GM23338 (cell line): ENCODE measurements around the gene APOBEC3A. TPM values are rescaled to one million over a fixed set of nuclear protein-coding genes. Genes with fewer than 3 reads are reported as not detected.

Experiments
- ATAC-seq: fragments of 200-7000 bp; cut with Tn5 transposase; 3 replicates; pipeline ENCODE4 v1.9.1; 2020
- DNase-seq: peaks from one replicate; pipeline ENCODE4 v3.0.0-alpha.2; 2015; ENCODE audit warnings: low spot score
- H2AFZ ChIP-seq: fragments of 200-600 bp; sonication (generic); 2 replicates; pipeline ENCODE4 v1.8.0; 2016; ENCODE audit warnings: antibody characterized with exemption, mild to moderate bottlenecking, moderate library complexity
- H3F3A ChIP-seq: fragments of 200-600 bp; sonication (generic); replicated peaks from 2 replicates; pipeline ENCODE4 v1.8.0; 2017; ENCODE audit warnings: antibody characterized with exemption, mixed run types, low read depth
- H3K27ac ChIP-seq: fragments of 200-600 bp; sonication (generic); 2 replicates; pipeline ENCODE4 v1.6.1; 2016; ENCODE audit warnings: low read depth
- H3K27me3 ChIP-seq: fragments of 200-600 bp; sonication (generic); 2 replicates; pipeline ENCODE4 v1.8.0; 2016; ENCODE audit warnings: mild to moderate bottlenecking, mixed run types, moderate library complexity; ENCODE audit not compliant: insufficient read depth
- H3K36me3 ChIP-seq: fragments of 200-600 bp; sonication (generic); 2 replicates; pipeline ENCODE4 v1.8.0; 2016; ENCODE audit warnings: mild to moderate bottlenecking; ENCODE audit not compliant: insufficient read depth
- H3K4me1 ChIP-seq: fragments of 200-600 bp; sonication (generic); 2 replicates; pipeline ENCODE4 v1.8.0; 2016; ENCODE audit warnings: mild to moderate bottlenecking, moderate library complexity; ENCODE audit not compliant: insufficient read depth
- H3K4me2 ChIP-seq: fragments of 200-600 bp; sonication (generic); 2 replicates; pipeline ENCODE4 v1.7.1; 2017; ENCODE audit warnings: mixed run types
- H3K4me3 ChIP-seq: fragments of 200-600 bp; sonication (generic); 2 replicates; pipeline ENCODE4 v1.6.1; 2016; ENCODE audit warnings: mixed run types
- H3K79me2 ChIP-seq: fragments of 200-600 bp; sonication (generic); replicated peaks from 2 replicates; pipeline ENCODE4 v1.8.0; 2017; ENCODE audit warnings: mild to moderate bottlenecking; ENCODE audit not compliant: insufficient read depth
- H3K9me2 ChIP-seq: fragments of 200-600 bp; sonication (generic); 2 replicates; pipeline ENCODE4 v1.8.0; 2017; ENCODE audit not compliant: insufficient read depth
- H4K20me1 ChIP-seq: fragments of 200-600 bp; sonication (generic); replicated peaks from 2 replicates; pipeline ENCODE4 v1.8.0; 2017; ENCODE audit warnings: mild to moderate bottlenecking; ENCODE audit not compliant: insufficient read depth
- H3K27ac Mint-ChIP-seq: 2 replicates; pipeline ENCODE4 v1.8.0; 2020; ENCODE audit warnings: inconsistent platforms, mild to moderate bottlenecking, moderate library complexity, mixed read lengths
- H3K27me3 Mint-ChIP-seq: 3 replicates; pipeline ENCODE4 v1.8.0; 2022; ENCODE audit warnings: low read depth, mild to moderate bottlenecking, moderate library complexity, mixed read lengths, inconsistent platforms; ENCODE audit not compliant: insufficient read depth, poor library complexity
- H3K36me3 Mint-ChIP-seq: 3 replicates; pipeline ENCODE4 v1.8.0; 2021; ENCODE audit warnings: low read depth, mild to moderate bottlenecking, inconsistent platforms, moderate library complexity, mixed read lengths
- H3K4me1 Mint-ChIP-seq: 3 replicates; pipeline ENCODE4 v1.8.0; 2020; ENCODE audit warnings: mild to moderate bottlenecking, inconsistent platforms, mixed read lengths
- H3K4me3 Mint-ChIP-seq: 3 replicates; pipeline ENCODE4 v1.8.0; 2021; ENCODE audit warnings: moderate library complexity, mild to moderate bottlenecking, inconsistent platforms, mixed read lengths
- H3K9me3 Mint-ChIP-seq: 3 replicates; pipeline ENCODE4 v1.8.0; 2020; ENCODE audit warnings: moderate library complexity, mild to moderate bottlenecking, inconsistent platforms, mixed read lengths
- CREB1 ChIP-seq: fragments of 250-450 bp; sonication (Bioruptor Pico); IDR thresholded peaks from 2 replicates; pipeline ENCODE4 v1.5.0; 2020; ENCODE audit warnings: low read depth, mild to moderate bottlenecking, moderate library complexity
- CTCF ChIP-seq, 2 experiments: fragments of 200-600 bp in 1 of 2; sonication (generic) in 1 of 2; conservative IDR thresholded peaks; 2 replicates each; pipeline versions ENCODE4 v1.5.1 to v1.6.1; 2016 to 2017; ENCODE audit warnings: antibody characterized with exemption in 2 of 2, low read depth in 2 of 2, mild to moderate bottlenecking in 2 of 2, moderate library complexity in 1 of 2
- ETS1 ChIP-seq: IDR thresholded peaks from 2 replicates; pipeline ENCODE4 v1.6.1; 2016; ENCODE audit warnings: antibody characterized with exemption
- EZH2 ChIP-seq: fragments of 200-600 bp; sonication (generic); IDR thresholded peaks from one replicate; pipeline ENCODE4 v1.8.0; 2017; ENCODE audit warnings: antibody characterized with exemption, mild to moderate bottlenecking, low read depth; ENCODE audit not compliant: unreplicated experiment
- EZH2phosphoT487 ChIP-seq: fragments of 200-600 bp; sonication (generic); IDR thresholded peaks from one replicate; pipeline ENCODE4 v1.8.1; 2018; ENCODE audit warnings: antibody characterized with exemption; ENCODE audit not compliant: unreplicated experiment
- JUNB ChIP-seq: IDR thresholded peaks from one replicate; pipeline ENCODE4 v1.6.1; 2016; ENCODE audit warnings: antibody characterized with exemption; ENCODE audit not compliant: unreplicated experiment
- NANOG ChIP-seq: IDR thresholded peaks from 2 replicates; pipeline ENCODE4 v1.6.1; 2016; ENCODE audit warnings: antibody characterized with exemption, borderline replicate concordance
- POLR2AphosphoS5 ChIP-seq: IDR thresholded peaks from 2 replicates; pipeline ENCODE4 v1.6.1; 2016; ENCODE audit warnings: antibody characterized with exemption, low read depth
- REST ChIP-seq: IDR thresholded peaks from one replicate; pipeline ENCODE4 v1.6.1; 2018; ENCODE audit warnings: antibody characterized with exemption; ENCODE audit not compliant: unreplicated experiment
- STAT1 ChIP-seq: IDR thresholded peaks from one replicate; pipeline ENCODE4 v1.6.1; 2016; ENCODE audit warnings: antibody characterized with exemption; ENCODE audit not compliant: unreplicated experiment
- ZNF114 ChIP-seq: fragments of 250-450 bp; sonication (Bioruptor Pico); IDR thresholded peaks from 2 replicates; pipeline ENCODE4 v1.5.0; 2020; ENCODE audit warnings: mild to moderate bottlenecking, moderate library complexity
- ZNF331 ChIP-seq: fragments of 250-450 bp; sonication (Bioruptor Pico); IDR thresholded peaks from 2 replicates; pipeline ENCODE4 v1.5.0; 2020; ENCODE audit warnings: low read depth, mild to moderate bottlenecking, moderate library complexity
- ZNF462 ChIP-seq: fragments of 250-450 bp; sonication (Bioruptor Pico); IDR thresholded peaks from 2 replicates; pipeline ENCODE4 v1.5.0; 2020; ENCODE audit warnings: mild to moderate bottlenecking, moderate library complexity
- polyA plus RNA-seq: library from polyadenylated mRNA; unstranded; fragments of >200 nt; fragmentation: Nextera tagmentation; extraction: Ambion mirVana; gene quantifications from 2 replicates; pipeline ENCODE4 v1.2.1, GENCODE V29; 2016
- total RNA-seq: library from RNA; depleted of rRNA; stranded (reverse); fragments of >200 nt; shearing (Covaris generic); gene quantifications from 2 replicates; pipeline ENCODE4 v1.2.3, GENCODE V29; 2014

The APOBEC3A gene
- total and polyA plus RNA-seq, 2 experiments from 2014 or later: 0.21 TPM; not detected in 1

GRCh38 chr22:38936562-38936961, 20.8 kb upstream of the APOBEC3A start:
- Mint-ChIP-seq H3K36me3 (no peaks in the 10 kb centered on the region), H3K27ac (no peak overlapping the region)

More at GRCh38 chr22:38936562-38936961, 20.8 kb upstream of the APOBEC3A start:
- H3K4me1 Mint-ChIP-seq: 0 out of 3 replicates have a peak, but pooled peaks cover 5% of the 10 kb centered on the region
- Histone ChIP-seq H3K27ac (no peak overlapping the region), H3K4me3 (no peak overlapping the region), H3K4me2 (no peak overlapping the region), H3K36me3 (no peaks in the 10 kb centered on the region), H3K27me3 (no peaks in the 10 kb centered on the region), H2AFZ (peak overlapping the region; percentile 67; the same call in 1 of the 2 replicates), H3K9me2 (no peaks in the 10 kb centered on the region), H3K4me1 (no peaks in the 10 kb centered on the region), H3F3A (no peaks in the 10 kb centered on the region), H4K20me1 (no peaks in the 10 kb centered on the region), H3K79me2 (no peaks in the 10 kb centered on the region)
- DNase-seq: no peak
- no peak overlapping the region for H3K4me3 Mint-ChIP-seq
- ATAC-seq: no peak; the same call in 2 of the 3 replicates
- H3K27me3 Mint-ChIP-seq: peaks cover 8% of the 10 kb centered on the region
- H3K9me3 Mint-ChIP-seq: no peaks in the 10 kb centered on the region; the same call in 2 of the 3 replicates
- TF ChIP-seq REST: no peak
- TF ChIP-seq EZH2: no peak
- TF ChIP-seq POLR2AphosphoS5: no peak
- no peak for TF ChIP-seq ZNF331 (CRISPR knock-in tag)
- TF ChIP-seq NANOG: no peak
- TF ChIP-seq ZNF462 (CRISPR knock-in tag): no peak
- no peak for TF ChIP-seq STAT1
- no peak for TF ChIP-seq ZNF114 (CRISPR knock-in tag)
- no peak for TF ChIP-seq CREB1 (CRISPR knock-in tag)
- TF ChIP-seq EZH2phosphoT487: no peak
- TF ChIP-seq CTCF (conservative IDR thresholded peaks at IDR 0.05; ENCODE audit: low read depth in 2 of 2): no peak
- TF ChIP-seq ETS1: no peak
- no peak for TF ChIP-seq JUNB
